ENCODE data around the gene KCNJ2.

DNA sequence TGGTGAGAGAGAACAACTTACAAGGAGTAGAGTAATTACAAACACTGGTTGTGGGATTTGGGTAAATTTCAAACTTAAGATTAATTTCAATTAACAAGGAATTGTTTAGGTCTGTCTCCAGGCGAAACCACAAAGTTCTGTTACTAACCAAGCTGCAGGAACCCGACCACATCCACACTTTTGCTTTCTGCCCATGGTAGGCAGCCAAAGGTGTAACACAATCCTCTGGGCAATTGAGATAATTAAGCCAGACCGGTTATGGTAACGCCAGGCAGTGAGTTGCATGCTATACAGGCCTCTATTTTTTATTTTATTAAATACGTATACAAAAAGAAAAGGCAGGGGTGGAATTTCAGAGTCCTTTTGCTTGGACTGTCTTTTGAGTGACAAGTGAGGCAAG lies 12.0 kb downstream of the KCNJ2 start:
- TF ChIP-seq, protein P1, sequence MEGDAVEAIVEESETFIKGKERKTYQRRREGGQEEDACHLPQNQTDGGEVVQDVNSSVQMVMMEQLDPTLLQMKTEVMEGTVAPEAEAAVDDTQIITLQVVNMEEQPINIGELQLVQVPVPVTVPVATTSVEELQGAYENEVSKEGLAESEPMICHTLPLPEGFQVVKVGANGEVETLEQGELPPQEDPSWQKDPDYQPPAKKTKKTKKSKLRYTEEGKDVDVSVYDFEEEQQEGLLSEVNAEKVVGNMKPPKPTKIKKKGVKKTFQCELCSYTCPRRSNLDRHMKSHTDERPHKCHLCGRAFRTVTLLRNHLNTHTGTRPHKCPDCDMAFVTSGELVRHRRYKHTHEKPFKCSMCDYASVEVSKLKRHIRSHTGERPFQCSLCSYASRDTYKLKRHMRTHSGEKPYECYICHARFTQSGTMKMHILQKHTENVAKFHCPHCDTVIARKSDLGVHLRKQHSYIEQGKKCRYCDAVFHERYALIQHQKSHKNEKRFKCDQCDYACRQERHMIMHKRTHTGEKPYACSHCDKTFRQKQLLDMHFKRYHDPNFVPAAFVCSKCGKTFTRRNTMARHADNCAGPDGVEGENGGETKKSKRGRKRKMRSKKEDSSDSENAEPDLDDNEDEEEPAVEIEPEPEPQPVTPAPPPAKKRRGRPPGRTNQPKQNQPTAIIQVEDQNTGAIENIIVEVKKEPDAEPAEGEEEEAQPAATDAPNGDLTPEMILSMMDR (IDR thresholded peaks at IDR 0.05) = no peak
- no peak for TF ChIP-seq EZH2 (IDR thresholded peaks at IDR 0.05)
- TF ChIP-seq EZH2phosphoT487 (IDR thresholded peaks at IDR 0.05) = no peak

Data from neural progenitor cell (in vitro differentiated cells).